IPS-11a (cell line): ENCODE results near the gene IL34.

Experiments used
- H3K4me3 ChIP-seq: one replicate; pipeline ENCODE4 v1.5.1; 2013; ENCODE audit warnings: low read depth, low read length, control low read depth

IL34 gene

GRCh38 chr16:70676675-70677498, 30.5 kb downstream of the IL34 start:
- no peak overlapping the region for H3K4me3 ChIP-seq

DNA sequence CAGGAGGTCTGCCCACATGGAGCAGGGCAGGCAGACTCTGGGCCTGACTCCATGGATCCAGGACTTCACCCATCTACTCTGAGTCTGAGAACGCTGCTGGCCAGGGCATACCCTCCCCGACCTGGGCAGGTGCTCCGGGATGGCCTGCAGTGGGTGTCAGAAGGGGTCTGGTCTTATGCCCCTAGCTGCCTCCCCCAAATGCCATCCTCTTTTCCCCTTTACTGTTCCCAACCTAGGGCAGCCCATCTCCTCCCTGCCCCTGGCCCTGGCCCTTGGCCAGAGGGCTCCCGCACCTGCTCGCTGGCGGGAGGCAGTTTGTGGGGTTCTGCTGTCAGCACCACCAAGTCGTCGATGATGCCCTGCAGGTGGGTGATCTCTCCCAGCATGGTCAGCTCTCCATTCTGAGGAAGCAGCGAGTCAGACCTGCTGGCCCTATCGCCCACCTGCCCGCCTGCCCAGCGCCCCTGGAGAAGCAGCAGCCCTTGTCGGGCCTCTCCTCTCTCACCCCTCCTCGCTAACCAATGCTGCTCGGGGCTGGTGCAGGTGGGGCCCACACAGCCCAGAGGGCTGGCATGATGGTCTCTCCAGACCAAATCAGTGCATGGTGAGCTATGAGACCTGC, 31.3 kb downstream of the IL34 start:
- H3K4me3 ChIP-seq: no peak overlapping the region

DNA sequence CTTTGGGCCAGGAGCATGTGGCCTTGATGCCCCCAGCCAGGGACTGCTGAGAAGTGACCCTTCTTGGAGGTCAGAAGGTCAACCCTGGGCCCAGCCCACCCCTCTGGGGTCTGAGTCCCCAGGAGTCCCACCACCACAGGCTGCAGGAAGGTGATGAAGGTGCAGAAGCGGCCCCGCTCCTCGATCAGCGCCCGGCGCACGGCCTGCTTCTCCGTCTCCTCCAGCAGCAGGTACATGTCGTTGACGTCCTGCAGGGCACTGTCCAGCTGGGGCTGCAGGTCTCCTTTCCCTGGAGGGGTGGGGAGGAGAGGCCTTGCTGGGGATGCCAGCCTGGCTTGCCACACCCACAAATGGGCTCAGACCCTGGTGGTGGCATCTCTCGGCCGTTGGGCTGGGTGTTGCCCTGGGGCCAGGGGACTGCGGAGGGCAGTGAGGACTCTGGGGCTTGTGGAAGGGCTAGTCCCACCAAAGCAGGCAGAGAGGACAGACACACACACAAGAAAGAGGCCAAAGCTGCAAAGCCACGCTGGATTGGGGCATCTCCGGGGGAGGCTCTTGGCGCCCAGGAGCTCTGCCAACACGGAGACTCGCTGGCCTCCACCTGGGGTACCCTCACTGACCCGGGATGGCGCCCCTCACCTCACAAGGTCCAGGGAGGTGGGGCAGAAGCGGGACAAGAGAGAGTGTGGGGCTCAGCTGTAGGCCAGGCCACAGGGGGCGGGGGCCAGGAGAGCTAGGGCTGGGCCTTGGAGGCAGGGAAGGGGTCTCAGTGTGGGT, 31.9 kb downstream of the IL34 start:
- no peak overlapping the region for H3K4me3 ChIP-seq

- H3K4me3 ChIP-seq: no peak overlapping the region
These were observed 32.7 kb downstream of the IL34 start for GRCh38 chr16:70678898-70679670.

DNA sequence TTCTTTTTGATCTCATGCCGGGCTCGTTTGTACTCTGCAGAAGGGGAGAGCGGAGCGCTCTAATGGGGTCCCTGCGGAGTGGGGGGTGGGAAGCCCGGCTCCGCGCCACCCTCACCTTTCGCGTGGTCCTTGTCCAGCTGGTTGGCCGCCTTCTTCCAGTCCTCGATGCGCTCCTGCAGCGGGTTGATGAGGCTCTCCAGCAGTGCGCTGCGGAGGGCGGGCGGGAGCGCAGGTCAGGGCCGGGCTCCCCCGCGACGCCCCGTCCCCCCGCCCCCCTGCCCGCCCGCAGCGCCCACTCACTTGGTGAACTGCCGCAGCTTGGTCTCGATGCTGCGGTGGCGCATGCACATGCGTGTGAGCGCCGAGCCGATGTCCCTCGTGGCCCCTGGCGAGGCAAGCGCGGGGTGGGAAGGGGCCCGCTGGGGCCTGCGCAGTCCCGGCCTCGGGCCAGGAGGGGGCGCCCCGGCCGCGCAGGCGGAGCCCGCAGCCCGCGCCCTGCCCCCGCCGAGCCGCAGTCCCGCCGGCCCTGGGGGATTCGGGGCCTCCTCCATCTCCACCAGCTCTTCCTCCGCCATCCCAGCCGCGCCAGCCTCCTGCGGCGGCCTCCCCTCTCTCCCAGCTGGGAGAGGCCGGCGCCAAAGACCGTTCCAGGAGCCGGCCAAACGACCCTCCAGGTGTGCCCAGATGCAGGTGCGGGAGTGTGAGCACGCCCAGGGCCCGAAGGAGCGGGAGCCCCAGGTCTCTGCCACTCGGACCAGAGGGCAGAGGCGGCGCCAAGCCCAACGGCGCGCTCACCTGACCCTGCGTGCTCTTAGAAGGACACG, 33.5 kb downstream of the IL34 start:
- H3K4me3 ChIP-seq: no peak overlapping the region

DNA sequence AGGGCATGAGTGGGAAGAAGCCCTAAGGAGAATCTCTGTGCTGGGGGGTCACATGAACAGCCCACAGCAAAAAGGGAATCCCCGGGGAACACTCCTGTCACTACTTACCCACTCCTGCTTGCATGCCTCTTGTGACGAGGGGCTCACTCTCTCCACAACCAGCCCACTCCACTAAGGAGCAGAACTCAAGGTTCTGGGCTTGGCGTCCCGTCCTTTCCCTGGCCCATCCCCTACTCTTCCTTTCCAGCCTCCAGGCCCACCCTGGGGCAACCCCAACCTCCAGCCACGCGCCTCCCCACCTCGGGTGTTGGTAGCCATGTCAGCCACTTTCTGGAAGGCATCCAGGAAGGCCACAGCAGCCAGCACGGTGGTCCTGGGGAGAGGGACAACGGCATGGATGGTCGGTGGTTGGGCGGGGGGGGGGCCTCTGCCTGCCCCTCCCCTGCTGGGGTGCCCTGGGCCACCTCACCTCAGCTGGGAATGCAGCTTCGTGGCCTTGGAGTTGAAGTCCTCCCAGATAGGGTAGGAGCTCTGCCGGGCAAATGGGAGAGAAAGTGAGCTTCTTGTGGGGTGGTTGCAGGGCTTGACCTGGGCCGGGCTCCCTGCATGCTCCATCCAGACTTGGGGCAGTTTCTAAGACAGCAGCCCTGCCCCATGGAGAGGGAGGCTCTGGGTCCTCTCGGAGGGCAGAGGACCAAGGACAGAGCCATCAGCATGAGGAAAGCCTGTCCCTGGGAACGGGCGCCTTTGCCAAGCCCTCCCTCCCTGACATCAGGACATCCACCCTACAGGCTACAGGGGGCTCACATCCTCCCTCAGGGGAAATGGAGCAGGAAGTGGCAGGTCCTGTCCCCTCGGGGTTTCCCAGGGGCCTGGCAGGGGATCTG, 34.4 kb downstream of the IL34 start:
- no peak overlapping the region for H3K4me3 ChIP-seq

DNA sequence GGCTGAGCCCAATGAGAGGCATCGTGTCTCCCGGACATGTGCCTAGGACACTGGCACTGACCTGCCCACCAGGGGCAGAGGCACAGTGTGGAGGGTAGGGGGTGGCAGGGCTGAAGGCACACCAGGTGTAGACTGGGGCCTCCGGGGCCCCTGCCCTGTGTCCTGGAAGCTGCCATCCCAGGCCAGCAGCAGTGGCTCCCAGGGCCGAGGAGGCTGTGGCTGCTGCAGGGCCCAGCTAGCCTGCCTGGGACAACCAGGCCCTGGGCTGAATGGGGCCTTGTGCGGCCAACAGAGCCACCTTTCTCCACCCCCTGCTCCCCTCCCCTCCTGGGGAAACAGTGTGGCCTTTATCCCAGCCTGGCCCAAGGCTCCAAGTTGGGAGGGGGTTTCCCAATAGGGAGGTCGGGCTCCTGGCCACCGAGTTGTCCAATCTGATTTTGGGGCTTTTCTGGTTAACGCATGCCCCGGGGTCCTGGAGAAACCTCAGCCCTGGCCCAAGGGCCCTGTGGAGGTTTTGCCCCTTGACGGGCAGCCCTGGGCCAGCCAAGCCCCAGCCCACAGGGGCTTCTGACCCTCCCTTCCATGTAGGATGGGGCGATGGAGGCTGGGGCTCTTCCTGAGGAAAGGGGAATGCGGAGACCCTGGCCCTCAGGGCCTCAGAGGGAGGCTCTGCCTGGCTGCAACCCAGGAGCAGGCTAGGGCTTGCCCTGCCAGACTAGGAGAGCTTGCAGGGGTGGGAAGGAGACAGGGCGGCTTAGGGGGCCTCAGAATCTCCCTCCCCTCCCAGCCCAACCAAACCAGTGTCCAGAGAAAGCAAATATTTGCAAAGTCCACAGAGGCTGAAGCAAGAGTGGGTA, 35.3 kb downstream of the IL34 start:
- H3K4me3 ChIP-seq: no peak overlapping the region

- no peak overlapping the region for H3K4me3 ChIP-seq
These were observed 36.1 kb downstream of the IL34 start for GRCh38 chr16:70682239-70683145.

DNA sequence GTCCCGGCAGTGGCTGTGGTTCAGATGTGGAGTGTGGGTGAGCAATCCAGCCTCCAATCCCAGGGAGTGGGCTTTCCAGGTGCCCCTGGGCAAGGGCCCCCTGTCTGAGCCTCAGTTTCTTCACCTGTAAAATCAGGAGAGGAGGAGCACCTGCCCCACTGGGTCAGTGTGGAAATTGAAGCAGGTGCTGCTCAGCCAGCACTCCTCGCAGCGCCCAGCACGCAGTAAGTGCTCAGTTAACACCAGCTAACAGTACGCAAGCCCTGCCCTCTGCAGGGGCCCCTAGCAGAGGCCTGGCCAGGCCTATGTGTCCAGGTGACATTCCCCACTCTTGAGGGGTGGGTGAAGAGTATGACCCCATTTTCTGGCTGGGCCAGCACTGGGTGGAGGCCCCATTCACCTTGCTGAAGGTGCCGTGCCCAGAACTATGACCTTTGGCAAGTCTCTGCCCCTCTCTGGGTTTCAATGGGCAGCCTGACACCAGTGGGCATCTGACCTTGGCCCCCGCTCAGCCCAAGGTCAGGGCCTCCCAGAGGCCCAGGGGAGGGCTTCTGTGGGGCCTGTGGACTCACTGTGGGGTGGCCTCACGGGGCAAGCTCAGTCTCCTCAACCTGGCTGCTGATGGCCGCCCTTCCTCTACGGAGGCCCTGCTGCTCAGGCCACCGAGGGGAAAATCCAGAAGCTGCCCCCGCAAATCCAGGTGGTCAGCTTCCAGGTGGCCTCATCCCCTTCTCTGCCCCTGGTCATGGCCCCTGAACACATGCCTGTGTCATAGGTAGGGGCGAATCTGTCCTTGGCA, 37.0 kb downstream of the IL34 start:
- no peak overlapping the region for H3K4me3 ChIP-seq

DNA sequence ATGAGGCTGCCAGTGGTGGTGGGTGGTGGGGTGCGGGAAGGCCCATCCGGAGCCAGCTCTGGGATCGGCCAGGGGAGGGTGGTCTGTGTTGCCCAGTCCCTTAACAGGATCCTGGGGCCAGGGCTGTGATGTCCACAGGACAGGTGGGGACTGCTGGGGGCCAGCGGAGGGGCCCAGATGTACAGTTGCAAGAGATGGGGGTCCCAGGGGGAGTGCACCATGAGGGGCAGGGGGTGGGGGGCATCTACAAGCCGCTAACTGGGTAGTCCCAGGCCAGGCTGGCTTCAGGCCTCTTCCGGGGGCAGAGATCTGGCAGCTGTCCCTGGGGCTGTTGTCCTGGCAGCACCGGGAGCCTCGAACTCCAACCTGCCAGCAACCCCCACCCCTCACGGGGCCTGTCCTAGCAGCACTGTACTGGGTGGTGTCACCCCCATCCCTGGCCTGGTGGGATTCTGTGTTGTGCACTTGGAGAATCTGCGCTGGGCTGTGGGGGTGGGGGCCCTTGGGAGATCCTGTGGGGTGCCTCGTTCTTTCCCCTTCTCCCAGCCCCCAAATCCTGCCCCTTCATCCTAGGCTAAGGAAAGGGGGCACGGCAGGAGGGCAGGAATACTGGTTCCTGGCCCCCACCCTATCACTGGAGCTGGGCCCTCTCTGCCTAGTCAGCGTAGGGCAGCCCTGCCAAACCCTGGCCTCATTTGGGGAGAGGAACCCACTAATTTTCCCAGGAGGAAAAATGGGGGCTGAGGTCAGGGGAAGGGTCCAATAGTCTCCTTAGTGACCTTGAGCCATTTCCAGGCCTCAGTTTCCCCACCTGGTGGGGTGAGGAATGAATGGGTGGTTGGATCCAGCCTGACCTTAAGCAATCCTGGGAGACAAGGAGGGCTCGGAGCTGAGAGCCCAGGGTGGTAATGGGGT, 38.0 kb downstream of the IL34 start:
- no peak overlapping the region for H3K4me3 ChIP-seq

DNA sequence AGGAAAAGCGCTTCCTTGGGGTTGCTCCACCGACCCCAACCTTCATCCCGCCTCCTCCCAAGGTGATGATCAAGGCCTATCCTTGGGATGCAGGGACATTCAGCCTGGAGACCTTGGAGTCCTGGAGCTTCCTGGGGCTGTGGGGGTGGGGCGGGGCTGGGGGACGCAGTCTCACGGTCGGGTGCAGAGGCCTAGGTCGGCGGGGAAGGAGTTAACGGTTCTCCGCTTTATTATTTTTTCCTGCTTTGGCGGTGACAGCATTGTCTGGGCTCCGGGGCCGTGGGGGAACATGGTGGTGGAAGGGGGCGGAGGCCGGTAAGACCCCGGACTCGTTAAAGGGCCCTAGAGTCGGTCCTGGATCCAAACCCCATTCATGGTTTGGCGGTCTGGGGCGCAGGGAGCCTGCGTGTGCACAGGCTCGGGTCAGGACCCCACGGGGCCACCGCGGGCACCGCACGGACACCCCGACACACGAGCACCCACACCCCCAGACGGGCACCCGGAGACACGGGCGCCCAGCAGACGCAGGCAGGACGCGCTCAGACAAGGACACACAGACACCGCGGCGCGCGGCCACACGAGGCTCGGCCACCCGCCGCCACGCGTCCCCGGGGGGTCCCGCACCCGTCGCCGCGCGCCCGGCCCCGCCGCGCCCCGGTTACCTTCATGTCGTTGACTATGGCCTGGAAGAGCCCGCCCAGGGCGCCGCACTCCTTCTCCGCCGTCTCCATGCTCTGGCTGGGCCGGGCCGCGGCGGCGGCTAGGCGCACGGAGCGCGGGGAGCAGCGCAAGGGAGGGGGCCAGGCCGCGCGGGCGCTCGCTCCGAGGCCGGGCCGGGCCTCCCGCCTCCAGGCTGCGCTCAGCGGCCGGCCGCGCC, 38.9 kb downstream of the IL34 start:
- peak overlapping the region; percentile 63 for H3K4me3 ChIP-seq

DNA sequence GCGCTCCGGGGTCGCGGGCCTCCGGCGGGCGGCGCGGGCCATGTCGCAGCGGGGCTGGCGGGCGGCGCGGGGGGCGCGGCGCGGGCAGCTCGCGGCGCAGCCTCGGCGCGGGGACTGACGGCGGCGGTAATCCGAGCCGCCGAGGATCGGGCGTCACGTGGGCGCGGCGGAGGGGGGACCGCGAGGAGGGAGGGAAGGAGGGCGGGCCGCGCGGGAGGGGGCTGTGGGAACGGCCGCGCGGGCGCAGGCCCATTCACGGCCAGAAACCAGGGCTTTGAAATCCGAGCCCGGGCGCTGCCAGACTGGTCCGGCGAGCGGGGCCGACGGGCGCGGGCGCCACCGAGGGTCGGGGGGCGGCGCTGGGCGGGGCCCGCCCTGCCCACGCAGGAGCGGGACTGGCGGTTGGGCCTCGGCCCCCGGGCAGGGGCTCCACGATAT, 39.6 kb downstream of the IL34 start, which contains the start of gene MTSS2:
TSS of gene MTSS2 (minus strand) at position 116 of the 438 bp plus-strand sequence. CDS start 262 bp downstream, outside the sequence.
- peak within 1 kb of the TSS; percentile 63 for H3K4me3 ChIP-seq

DNA sequence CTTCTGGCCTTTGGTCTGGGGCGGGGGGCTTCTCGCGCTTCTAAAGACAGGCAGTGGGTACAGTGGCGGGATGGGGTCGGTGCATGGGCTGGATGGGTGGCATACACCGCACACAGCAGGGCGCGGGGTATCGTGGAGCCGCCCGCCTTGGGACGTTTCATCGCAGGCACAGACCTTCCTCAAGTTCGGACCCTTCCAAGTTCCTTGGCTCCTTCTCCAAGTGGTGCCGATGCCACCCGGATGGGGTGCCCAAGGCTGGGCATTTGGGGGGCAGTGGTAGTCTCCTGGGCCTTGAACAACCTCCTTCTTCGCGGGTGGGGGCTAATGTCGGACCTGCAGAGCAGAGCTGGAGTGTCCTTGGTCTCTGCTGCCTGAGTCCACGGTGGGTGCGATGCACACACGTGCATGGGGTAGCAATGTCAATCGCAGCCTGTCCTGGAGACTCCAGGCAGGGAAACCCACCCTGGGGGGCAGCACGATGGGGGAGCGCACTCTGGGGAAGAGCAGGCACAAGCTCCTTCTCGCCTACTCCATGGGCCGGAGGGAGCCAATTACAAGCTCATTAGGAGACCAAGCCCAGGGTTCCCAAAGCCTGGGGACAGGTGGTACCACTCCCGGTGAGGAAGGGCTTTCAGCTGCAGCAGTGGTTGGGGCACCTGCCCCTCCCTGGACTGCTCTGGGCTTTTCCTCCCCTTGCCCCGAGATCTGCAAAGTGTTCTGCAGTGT, 40.2 kb downstream of the IL34 start:
- peak overlapping the region; percentile 10 for H3K4me3 ChIP-seq

GRCh38 chr16:70687102-70687511, 40.7 kb downstream of the IL34 start:
- H3K4me3 ChIP-seq: no peak overlapping the region
